Memory B cell (primary cell): Measurements from ENCODE around the gene ABCC8.

Experiments used
- ATAC-seq: fragments of 150-1000 bp; cut with Tn5 transposase; 2 replicates; pipeline ENCODE4 v1.10.0; 2021; ENCODE audit warnings: low read depth, mild to moderate bottlenecking, moderate library complexity
- DNase-seq, 2 donors: peaks; one replicate each; pipeline ENCODE4 v3.0.0; 2022; ENCODE audit warnings: low spot score in 2 of 2
- H3K27ac Mint-ChIP-seq: one replicate; pipeline ENCODE4 v1.8.0; 2022; ENCODE audit warnings: mild to moderate bottlenecking, moderate library complexity, mixed read lengths
- H3K27me3 Mint-ChIP-seq: one replicate; pipeline ENCODE4 v1.8.0; 2022; ENCODE audit warnings: mixed read lengths
- H3K36me3 Mint-ChIP-seq: one replicate; pipeline ENCODE4 v1.8.0; 2022; ENCODE audit warnings: mild to moderate bottlenecking, mixed read lengths
- H3K4me1 Mint-ChIP-seq: one replicate; pipeline ENCODE4 v1.8.0; 2022; ENCODE audit warnings: mixed read lengths
- H3K4me3 Mint-ChIP-seq: one replicate; pipeline ENCODE4 v1.8.0; 2022; ENCODE audit warnings: mild to moderate bottlenecking, moderate library complexity, mixed read lengths
- H3K9me3 Mint-ChIP-seq: one replicate; pipeline ENCODE4 v1.8.0; 2022; ENCODE audit warnings: mixed read lengths

Gene ABCC8

DNA sequence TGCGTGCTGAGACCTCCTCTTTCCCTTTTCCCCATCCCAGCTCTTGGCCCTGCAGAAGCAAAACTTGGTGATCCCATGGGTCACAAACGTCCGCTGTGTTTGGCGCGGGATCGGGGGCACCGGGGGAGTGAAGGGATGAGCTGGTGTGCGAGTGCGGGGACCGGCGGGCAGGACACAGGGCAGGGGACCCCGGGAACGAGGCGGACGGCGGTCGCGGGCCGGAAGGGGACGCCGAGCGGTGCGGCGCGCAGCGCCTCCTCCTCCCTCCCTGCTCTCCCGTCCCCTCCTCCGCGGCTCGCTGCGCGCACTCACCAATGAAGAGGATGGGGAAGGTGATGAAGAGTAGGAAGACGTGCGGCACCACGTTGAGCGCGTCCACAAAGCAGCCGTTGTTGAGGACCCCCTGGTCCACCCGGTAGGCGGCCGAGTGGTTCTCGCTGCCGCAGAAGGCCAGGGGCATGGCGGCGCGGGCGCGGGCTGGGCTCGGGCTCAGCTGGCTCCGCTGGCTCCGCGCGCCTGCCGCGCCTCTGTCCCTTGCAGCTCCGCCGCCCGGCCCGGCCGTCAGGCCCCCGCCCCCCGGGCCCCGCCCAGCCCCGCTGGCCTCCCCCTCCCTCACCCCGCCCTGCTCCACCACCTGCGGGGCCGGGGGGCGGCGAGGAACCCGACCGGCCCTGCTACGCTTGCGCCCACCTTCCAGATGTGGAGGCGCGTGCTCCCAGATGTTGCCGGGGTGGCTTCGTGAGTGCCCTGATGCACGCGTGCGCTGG lies at the start of gene ABCC8:
Gene ABCC8, minus strand, starts transcription at position 529 of the 767 bp plus-strand sequence. Its CDS starts 69 bp downstream, at position 460.
- H3K4me1 Mint-ChIP-seq = no peaks in the 10 kb centered on the region
- no peak within 1 kb of the TSS for H3K27ac Mint-ChIP-seq
- DNase-seq (no peak), ATAC-seq (no peak)
- no peak within 1 kb of the TSS for H3K4me3 Mint-ChIP-seq
- H3K36me3 Mint-ChIP-seq = no peaks in the 10 kb centered on the region
- H3K9me3 Mint-ChIP-seq = no peaks in the 10 kb centered on the region
- peaks cover 29% of the 10 kb centered on the region for H3K27me3 Mint-ChIP-seq

DNA sequence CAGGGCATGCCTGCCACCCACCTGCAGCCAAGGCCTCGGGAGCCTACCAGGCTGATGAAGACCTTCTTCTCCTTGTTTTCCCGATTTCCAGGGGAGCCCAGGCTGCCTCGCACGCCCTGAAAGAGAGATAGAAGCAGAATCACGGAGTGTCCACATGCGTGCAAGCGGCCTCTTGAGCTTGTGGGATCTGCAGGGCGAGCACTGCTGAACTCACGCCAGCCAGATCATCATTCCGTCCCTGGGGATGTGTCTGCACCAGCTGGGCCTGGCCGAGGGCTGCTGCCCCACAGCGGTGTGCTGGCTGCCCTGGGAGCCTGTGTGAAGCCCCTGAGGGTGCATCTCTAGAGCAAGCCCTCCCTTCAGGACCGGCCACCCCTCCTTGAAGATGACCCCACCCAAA lies 49.7 kb upstream of the ABCC8 start:
- Mint-ChIP-seq H3K4me3 (no peak overlapping the region), H3K4me1 (no peaks in the 10 kb centered on the region), H3K9me3 (no peaks in the 10 kb centered on the region), H3K36me3 (no peaks in the 10 kb centered on the region), H3K27me3 (peaks cover 3% of the 10 kb centered on the region), H3K27ac (no peak overlapping the region)
- DNase-seq (no peak), ATAC-seq (no peak)

DNA sequence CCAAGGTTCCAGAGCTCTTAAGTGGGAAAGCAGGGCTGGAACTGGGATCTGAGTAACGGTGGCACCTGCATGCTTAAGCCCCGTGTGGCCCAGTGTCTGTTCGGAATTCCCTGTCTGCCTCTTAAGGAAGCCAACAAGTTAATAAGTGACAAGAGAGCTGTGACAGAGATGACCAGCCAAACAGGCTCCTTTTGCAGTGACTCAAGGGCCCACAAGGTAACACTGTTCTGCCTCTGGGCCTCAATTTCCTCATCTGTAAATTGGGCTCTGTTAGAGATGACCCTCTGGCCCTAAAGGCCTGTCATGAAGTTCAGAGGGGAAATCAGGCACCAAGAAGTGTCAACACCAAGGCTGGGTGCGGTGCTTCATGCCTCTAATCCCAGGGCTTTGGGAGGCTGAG lies 48.9 kb upstream of the ABCC8 start:
- Mint-ChIP-seq H3K36me3 (no peaks in the 10 kb centered on the region), H3K27ac (no peak overlapping the region), H3K4me1 (no peaks in the 10 kb centered on the region), H3K4me3 (no peak overlapping the region), H3K27me3 (peaks cover 3% of the 10 kb centered on the region), H3K9me3 (no peaks in the 10 kb centered on the region)
- DNase-seq (no peak), ATAC-seq (no peak)

DNA sequence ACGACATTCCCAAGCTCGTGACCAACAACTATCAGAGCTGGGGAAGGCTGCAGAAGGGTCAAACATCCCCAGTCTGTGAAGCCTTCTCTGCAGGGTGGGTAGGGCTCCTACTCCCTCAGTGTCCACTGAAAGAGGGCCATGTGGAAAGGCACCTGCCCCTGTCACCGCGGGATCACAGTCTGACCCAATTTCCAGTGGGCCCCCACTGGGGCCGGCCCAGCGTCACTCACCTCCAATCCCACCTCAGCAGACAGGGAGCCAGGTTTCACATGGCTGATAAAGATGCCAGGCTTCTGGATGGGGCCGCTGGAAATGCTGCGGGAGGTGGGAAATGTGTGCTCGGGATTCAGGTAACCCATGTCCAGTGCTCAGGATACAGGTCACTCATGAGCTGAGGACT lies 47.6 kb upstream of the ABCC8 start:
- ATAC-seq = no peak
- no peaks in the 10 kb centered on the region for H3K9me3 Mint-ChIP-seq
- peak overlapping the region; percentile 25 for H3K27ac Mint-ChIP-seq
- H3K36me3 Mint-ChIP-seq = no peaks in the 10 kb centered on the region
- H3K27me3 Mint-ChIP-seq = peaks cover 5% of the 10 kb centered on the region
- H3K4me1 Mint-ChIP-seq = no peaks in the 10 kb centered on the region
- H3K4me3 Mint-ChIP-seq = no peak overlapping the region
- no peak for DNase-seq

DNA sequence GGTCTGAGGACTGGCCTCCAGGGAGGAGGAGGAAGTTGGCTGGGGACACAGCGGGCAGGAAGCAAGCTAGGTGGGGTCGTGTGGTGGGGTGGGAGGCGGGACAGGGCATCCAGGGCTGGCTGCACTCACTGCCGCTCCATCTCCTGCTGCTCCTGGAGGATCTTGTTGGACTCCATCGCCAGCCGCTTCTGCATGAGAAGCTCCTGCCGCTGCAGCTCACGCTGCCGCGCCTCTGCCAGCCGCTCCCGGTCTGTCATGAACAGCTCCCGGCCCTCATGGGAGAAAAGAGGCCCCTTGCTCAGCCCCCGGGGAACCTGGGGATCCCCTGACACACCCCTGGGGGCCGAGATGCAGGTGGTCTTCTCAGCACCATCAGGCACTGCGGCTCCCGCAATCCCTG lies 46.0 kb upstream of the ABCC8 start:
- ATAC-seq (no peak), DNase-seq (no peak)
- Mint-ChIP-seq H3K36me3 (no peaks in the 10 kb centered on the region), H3K4me3 (no peak overlapping the region), H3K4me1 (no peaks in the 10 kb centered on the region), H3K27ac (no peak overlapping the region), H3K27me3 (peaks cover 5% of the 10 kb centered on the region), H3K9me3 (no peaks in the 10 kb centered on the region)

DNA sequence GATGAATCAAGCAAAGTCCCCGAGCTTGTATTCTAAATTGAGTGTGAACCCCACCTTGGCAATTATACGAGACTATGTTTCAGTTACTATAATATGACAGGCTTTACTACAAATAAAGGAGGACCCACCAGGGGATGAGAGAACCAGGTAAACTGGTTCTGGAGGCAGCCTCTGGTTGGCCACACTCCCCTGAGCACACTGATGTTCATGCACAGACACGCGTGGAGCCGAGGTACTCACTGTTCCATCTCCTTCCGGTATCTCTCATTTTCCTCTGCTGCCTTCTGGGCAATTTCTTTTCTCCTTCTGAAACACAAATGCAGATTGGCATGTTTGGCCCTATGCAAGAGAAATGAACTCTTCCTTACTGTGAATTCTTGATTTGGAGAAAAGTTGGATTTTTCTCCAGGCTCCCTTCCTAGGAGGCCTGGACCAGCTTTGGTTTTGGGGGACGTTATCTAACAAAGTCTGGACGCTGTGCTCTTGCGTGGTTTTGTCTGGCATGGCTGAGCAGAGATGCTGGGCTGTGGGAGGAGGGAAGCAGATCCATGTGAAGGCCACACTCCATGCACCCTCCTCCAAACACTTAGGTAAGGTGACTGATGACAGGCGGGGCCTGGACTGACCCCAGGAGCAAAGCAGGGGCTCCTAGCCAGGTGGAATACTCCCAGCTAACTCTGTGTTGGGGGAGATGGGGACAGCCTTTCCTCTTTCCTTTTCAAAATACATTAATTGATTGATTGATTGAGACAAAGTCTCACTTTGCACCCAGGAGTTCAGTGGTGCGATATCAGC lies 44.7 kb upstream of the ABCC8 start:
- ATAC-seq = no peak
- H3K36me3 Mint-ChIP-seq = no peaks in the 10 kb centered on the region
- no peaks in the 10 kb centered on the region for H3K4me1 Mint-ChIP-seq
- H3K9me3 Mint-ChIP-seq = no peaks in the 10 kb centered on the region
- no peak overlapping the region for H3K4me3 Mint-ChIP-seq
- H3K27ac Mint-ChIP-seq = no peak overlapping the region
- DNase-seq = no peak
- peaks cover 5% of the 10 kb centered on the region for H3K27me3 Mint-ChIP-seq

DNA sequence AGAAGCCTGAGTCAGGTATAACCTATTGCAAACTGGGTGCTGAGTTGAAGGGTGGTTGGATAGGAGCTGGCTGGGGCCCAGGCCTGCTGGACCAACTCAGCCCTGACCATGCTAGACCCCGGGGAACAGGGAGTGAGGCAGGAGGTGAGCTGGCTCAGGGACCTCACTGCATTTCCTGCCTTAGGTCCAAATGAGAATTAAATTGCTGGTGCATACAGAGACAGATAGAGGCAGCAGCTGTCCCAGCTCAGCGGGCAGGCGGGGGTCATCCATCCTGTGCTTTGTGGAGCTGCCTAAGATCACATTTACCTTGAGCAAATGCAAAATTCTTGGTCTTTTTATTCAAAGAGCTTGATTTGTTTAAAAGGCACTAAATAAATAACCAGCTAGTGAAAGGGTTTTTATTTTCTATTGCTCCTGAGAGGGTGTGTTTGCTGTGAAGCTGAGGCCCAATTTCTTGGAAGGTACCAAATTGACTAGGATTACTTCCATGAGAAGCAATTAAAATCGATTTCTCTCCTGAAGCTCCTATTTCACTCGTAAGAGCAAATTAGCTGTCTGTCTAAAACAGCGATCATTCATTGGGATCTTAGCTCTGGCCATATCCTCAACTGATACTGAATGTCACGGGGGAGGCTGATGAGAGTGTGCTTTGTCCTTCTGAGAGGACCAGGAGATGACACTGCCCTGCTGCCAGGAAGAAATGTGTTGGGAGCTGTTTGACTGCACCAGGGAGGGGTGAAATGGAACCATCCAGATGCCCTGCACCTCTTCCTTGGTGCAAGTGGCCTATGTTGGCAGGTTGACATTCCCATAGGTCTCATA lies 42.6 kb upstream of the ABCC8 start:
- Mint-ChIP-seq H3K9me3 (no peaks in the 10 kb centered on the region), H3K27me3 (peaks cover 4% of the 10 kb centered on the region), H3K4me3 (no peak overlapping the region), H3K4me1 (no peaks in the 10 kb centered on the region), H3K27ac (no peak overlapping the region), H3K36me3 (no peaks in the 10 kb centered on the region)
- no peak for ATAC-seq
- DNase-seq = no peak

DNA sequence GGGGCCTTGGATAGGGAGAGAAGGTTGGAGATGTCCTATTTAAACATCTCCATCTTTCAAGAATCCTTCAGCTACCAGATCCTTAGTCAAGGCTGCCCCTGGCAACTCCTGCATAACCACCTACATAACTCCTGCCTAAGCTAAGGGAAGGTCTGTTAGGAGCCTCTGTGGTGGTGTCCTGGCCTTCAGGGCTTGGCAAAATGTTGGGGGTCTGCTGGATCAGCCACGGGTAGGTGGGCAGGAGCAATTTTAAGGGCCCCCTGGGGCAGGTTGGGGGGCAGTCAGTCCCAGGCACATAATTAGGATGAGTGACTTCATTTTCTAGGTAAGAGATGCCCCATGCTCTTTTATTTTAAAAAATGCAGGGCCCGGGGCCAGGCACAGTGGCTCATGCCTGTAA lies 41.7 kb upstream of the ABCC8 start:
- Mint-ChIP-seq H3K36me3 (no peaks in the 10 kb centered on the region), H3K27me3 (peaks cover 4% of the 10 kb centered on the region), H3K4me1 (no peaks in the 10 kb centered on the region), H3K4me3 (no peak overlapping the region), H3K9me3 (no peaks in the 10 kb centered on the region), H3K27ac (no peak overlapping the region)
- no peak for DNase-seq
- no peak for ATAC-seq

DNA sequence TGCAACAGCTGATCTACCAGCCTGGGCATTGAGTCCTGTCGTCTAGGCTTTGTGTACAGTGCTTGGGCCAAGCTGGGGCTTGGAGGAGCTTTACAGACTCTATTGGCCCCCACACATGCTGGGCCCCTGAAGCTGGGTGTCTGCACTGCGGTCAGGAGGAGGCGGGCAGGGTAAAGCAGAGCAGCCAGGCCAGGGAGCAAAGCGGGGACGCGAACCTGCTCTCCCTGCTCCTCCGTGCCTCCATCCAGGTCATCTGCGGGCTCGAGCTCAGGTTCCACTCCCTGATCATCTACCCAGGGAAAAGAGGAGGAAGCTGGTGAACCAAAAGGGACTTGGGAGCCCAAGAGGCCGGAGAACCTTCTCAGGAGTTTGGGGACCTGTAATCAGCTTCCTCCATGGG lies 40.5 kb upstream of the ABCC8 start:
- DNase-seq = no peak
- Mint-ChIP-seq H3K27me3 (peaks cover 4% of the 10 kb centered on the region), H3K4me1 (no peaks in the 10 kb centered on the region), H3K36me3 (no peaks in the 10 kb centered on the region), H3K4me3 (no peak overlapping the region), H3K27ac (no peak overlapping the region), H3K9me3 (no peaks in the 10 kb centered on the region)
- ATAC-seq = no peak

DNA sequence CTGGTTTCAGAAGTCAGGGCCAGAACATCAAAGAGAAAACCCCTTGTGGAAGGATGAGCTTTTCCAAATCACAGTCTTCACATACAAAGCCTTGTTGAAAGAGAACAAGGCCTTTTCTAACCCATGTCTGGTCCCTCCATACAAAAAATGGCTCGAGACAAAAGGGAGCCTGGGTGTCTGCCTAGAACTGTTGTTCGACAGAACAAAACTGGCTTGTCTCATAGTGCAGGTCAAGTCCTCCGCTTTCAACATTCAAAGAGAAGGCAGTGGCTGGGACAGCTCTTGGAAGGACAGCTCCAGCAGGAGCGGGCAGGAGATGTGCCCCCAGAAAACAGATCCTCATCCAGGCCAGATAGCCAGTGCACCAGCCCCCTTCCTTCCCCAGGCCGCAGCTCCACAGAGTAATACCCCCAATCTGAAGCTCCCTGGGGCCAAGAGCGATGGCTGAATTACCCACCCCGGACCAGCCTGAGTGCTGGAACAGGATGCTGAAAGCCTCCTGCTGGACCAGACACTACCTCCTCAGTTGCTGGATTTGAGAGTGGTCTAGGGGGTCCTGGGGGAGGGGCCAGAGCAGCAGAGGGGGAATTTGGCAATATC lies 40.0 kb upstream of the ABCC8 start:
- peaks cover 4% of the 10 kb centered on the region for H3K27me3 Mint-ChIP-seq
- no peak overlapping the region for H3K27ac Mint-ChIP-seq
- no peak for ATAC-seq

DNA sequence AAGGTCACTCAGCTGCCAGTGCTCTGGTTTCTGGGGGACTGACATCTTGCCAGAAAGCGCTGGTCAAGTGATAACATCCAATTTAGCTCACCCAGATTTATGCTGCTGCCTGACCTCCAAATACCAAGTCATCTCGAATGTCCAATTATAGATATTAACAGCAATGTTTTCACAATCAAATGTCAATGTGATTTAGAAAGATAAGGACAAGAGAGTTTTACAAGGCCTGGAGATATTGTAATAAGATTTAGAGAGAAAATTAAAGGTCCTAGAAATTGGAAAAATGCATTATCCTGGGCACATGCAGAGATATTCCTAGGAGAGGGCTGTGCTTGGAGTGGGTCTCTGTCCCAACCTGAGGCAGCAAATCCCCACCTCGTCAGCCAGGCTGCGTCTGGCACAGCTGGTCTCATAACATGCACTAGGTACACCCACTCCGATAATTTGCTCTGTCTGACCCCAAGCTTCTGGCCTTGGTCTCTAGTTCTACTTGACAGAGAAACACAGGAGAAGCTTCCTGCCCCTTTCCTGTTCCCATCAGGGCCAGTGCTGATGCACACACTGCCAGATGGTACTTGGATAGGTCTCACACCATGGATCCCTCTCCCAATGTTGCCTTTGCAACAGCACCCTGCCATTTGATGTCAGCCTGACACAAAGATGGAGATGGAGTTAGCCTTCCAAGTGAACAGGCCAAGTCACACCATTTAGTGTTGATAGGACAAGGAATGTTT lies 39.0 kb upstream of the ABCC8 start:
- no peaks in the 10 kb centered on the region for H3K36me3 Mint-ChIP-seq
- DNase-seq = no peak
- H3K27me3 Mint-ChIP-seq = peaks cover 4% of the 10 kb centered on the region
- H3K27ac Mint-ChIP-seq = no peak overlapping the region
- H3K4me3 Mint-ChIP-seq = no peak overlapping the region
- no peaks in the 10 kb centered on the region for H3K9me3 Mint-ChIP-seq
- ATAC-seq = no peak
- H3K4me1 Mint-ChIP-seq = no peaks in the 10 kb centered on the region

More for the DNA sequence above, 40.0 kb upstream of the ABCC8 start:
- DNase-seq = no peak
- H3K4me1 Mint-ChIP-seq = no peaks in the 10 kb centered on the region
- no peak overlapping the region for H3K4me3 Mint-ChIP-seq
- H3K36me3 Mint-ChIP-seq = no peaks in the 10 kb centered on the region
- H3K9me3 Mint-ChIP-seq = no peaks in the 10 kb centered on the region

DNA sequence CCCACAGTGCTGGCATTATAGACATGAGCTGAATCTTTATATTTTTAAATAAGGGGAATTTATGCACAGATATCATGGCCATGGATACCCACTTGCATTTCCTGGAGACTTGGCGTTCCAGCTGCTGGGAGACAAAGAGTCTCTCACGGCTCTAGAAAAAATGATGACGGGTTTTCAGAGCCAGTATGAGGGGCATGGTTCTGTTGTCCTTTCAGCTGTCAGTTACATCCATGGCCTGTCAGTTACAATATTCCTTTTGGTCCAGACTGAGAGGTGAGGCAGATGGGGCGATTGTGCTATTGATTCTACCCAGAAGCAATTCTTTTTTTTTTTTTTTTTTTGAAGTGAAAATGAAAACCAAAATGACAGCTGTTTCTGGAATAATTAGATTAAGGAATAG lies 37.8 kb upstream of the ABCC8 start:
- H3K36me3 Mint-ChIP-seq = no peaks in the 10 kb centered on the region

DNA sequence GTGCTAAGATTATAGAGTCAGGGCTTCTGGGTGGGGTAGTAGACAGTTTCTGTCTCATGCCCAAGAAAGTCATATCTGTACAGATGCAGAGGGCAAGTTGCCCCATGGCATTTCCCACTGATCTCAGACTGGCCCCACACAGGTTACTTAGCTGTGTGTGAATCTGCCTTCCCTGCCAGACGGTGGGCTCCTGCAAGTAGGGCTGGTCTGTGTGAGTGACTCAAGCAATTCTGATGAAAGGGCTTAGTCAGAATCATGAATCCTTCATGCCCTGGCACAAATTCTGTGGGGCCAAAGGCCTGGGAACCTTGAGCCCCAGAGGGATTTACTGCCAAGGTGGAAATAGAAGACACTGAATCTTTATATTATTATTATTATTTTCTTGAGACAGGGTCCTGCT lies 37.2 kb upstream of the ABCC8 start:
- ATAC-seq = no peak
- no peak for DNase-seq
- H3K4me3 Mint-ChIP-seq = no peak overlapping the region
- H3K4me1 Mint-ChIP-seq = no peaks in the 10 kb centered on the region
- H3K27me3 Mint-ChIP-seq = peaks cover 6% of the 10 kb centered on the region
- H3K27ac Mint-ChIP-seq = no peak overlapping the region
- H3K9me3 Mint-ChIP-seq = no peaks in the 10 kb centered on the region
- H3K36me3 Mint-ChIP-seq = no peaks in the 10 kb centered on the region

More for the DNA sequence above, 37.8 kb upstream of the ABCC8 start:
- ATAC-seq (no peak), DNase-seq (no peak)
- Mint-ChIP-seq H3K4me3 (no peak overlapping the region), H3K9me3 (no peaks in the 10 kb centered on the region), H3K27me3 (peaks cover 3% of the 10 kb centered on the region), H3K4me1 (no peaks in the 10 kb centered on the region), H3K27ac (no peak overlapping the region)
